ENCODE measurements around the gene NUDCD2. TPM values are rescaled to one million over a fixed set of nuclear protein-coding genes. Genes with fewer than 3 reads are reported as not detected.

NUDCD2 gene
- total RNA-seq, 2 experiments from 2014 or later = 30.0 to 67.6 TPM

DNA sequence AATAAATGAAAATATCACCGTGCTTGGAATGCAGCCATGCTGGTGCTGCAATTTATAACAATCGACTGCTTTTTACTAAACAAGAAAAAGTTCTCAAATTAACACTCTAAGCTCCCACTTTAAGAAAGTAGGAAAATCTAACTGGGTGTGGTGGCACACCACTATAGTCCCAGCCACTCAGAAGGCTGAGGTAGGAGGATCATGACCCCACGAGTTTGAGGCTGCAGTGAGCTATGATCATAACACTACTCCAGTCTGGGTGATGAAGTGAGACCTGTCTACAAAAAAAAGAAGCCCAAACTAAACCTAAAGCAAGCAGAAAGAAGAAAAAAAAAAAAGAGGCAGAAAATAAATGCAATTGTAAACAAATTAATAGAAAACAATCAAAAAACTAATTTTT, 12.0 kb downstream of the NUDCD2 start:
- Histone ChIP-seq H3K4me2 (ENCODE audit: low read length) (no peak overlapping the region), H3K9me2 (ENCODE audit: insufficient read depth, low read length) (no peaks in the 10 kb centered on the region), H3K4me3 (ENCODE audit: low read depth, low read length, poor library complexity, severe bottlenecking) (no peak overlapping the region), H3K9me3 (ENCODE audit: low read length) (no peaks in the 10 kb centered on the region), H2AFZ (ENCODE audit: low read length) (no peak overlapping the region), H4K20me1 (ENCODE audit: insufficient read depth, low read length) (no peaks in the 10 kb centered on the region), H3K79me2 (ENCODE audit: insufficient read depth, low read depth, low read length) (no peaks in the 10 kb centered on the region), H3K27ac (ENCODE audit: low read depth, low read length, poor library complexity, severe bottlenecking) (no peak overlapping the region), H3K36me3 (ENCODE audit: insufficient read depth, low read length) (peaks cover 98% of the 10 kb centered on the region), H3K4me1 (ENCODE audit: insufficient read depth, low read length, poor library complexity, severe bottlenecking) (no peaks in the 10 kb centered on the region)
- no peak for TF ChIP-seq EZH2phosphoT487 (IDR thresholded peaks at IDR 0.05; ENCODE audit: borderline replicate concordance, low read depth, low read length)
- TF ChIP-seq CTCF (conservative IDR thresholded peaks at IDR 0.05; ENCODE audit: low read length) = no peak
- ChIA-PET CTCF (ENCODE audit: unreplicated experiment) (no interaction called here), POLR2A (interaction anchor here (0.7 to 2.5 kb wide), 5 partner anchors 8 to 20 kb away, joined by 3 to 9 read pairs (median 3); partner anchors contain the start of genes HMMR and NUDCD2)
- intact Hi-C loops (cut with micrococcal nuclease; ENCODE audit: unreplicated experiment) = no loop called here
- BruUV-seq (replicated peaks) = no TSS peak
- DNase-seq (ENCODE audit: low spot score) = no peak

DNA sequence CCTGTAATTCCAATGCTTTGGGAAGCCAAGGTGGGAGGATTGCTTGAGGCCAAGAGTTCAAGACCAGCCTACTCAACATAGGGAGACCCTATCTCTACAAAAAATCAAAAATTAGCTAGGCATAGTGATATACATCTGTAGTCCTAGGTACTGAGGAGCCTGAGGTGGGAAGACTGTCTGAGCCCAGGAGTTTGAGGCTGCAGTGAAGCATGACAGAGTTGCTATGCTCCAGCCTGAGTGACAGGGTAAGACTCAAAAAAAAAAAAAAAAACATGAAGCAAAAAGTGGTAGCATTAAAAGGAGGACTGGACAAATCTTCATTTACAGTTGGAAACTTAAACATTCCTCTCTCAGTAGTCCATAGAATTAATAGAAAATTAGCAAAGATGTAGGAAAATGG, 12.7 kb downstream of the NUDCD2 start:
- Histone ChIP-seq H3K4me3 (ENCODE audit: low read depth, low read length, poor library complexity, severe bottlenecking) (no peak overlapping the region), H3K36me3 (ENCODE audit: insufficient read depth, low read length) (peaks cover 98% of the 10 kb centered on the region), H4K20me1 (ENCODE audit: insufficient read depth, low read length) (no peaks in the 10 kb centered on the region), H3K9me3 (ENCODE audit: low read length) (no peaks in the 10 kb centered on the region), H3K79me2 (ENCODE audit: insufficient read depth, low read depth, low read length) (no peaks in the 10 kb centered on the region), H3K4me2 (ENCODE audit: low read length) (no peak overlapping the region), H3K9me2 (ENCODE audit: insufficient read depth, low read length) (no peaks in the 10 kb centered on the region), H3K27ac (ENCODE audit: low read depth, low read length, poor library complexity, severe bottlenecking) (no peak overlapping the region), H3K4me1 (ENCODE audit: insufficient read depth, low read length, poor library complexity, severe bottlenecking) (no peaks in the 10 kb centered on the region), H2AFZ (ENCODE audit: low read length) (no peak overlapping the region)
- BruUV-seq (replicated peaks) = no TSS peak
- TF ChIP-seq EZH2phosphoT487 (IDR thresholded peaks at IDR 0.05; ENCODE audit: borderline replicate concordance, low read depth, low read length) (no peak), CTCF (conservative IDR thresholded peaks at IDR 0.05; ENCODE audit: low read length) (no peak)
- no peak for DNase-seq (ENCODE audit: low spot score)
- intact Hi-C loops (cut with micrococcal nuclease; ENCODE audit: unreplicated experiment) = no loop called here
- POLR2A ChIA-PET = interaction anchor here (0.7 to 2.5 kb wide), 5 partner anchors 9 to 24 kb away, joined by 3 to 8 read pairs (median 3); partner anchors contain the start of genes HMMR and NUDCD2
- CTCF ChIA-PET (ENCODE audit: unreplicated experiment) = no interaction called here

DNA sequence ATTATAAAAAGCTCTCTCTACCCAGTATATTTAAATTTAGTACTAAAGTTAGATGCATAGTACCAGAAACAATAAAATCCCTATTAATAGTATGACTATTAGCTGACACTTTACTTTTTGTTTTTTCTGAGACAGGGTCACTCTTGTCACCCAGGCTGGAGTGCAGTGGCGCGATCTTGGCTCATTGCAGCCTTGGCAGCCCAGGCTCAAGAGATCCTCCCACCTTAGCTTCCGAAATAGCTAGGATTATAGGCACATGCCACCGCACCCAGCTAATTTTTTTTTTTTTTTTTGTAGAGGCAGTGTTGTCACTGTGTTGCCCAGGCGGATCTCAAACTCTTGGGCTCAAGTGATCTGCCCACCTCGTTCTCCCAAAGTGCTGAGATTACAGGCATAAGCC, 14.6 kb downstream of the NUDCD2 start:
- no TSS peak for BruUV-seq (replicated peaks)
- ChIA-PET POLR2A (interaction anchor here (9.0 kb wide), 1 partner anchor 13 kb away, joined by 197 read pairs; the partner anchor contains the start of genes HMMR and NUDCD2), CTCF (ENCODE audit: unreplicated experiment) (no interaction called here)
- H3K4me2 ChIP-seq (ENCODE audit: low read length) = no peak overlapping the region
- H3K9me3 ChIP-seq (ENCODE audit: low read length) = no peaks in the 10 kb centered on the region
- H3K4me1 ChIP-seq (ENCODE audit: insufficient read depth, low read length, poor library complexity, severe bottlenecking) = no peaks in the 10 kb centered on the region
- no peak overlapping the region for H3K27ac ChIP-seq (ENCODE audit: low read depth, low read length, poor library complexity, severe bottlenecking)
- intact Hi-C loops (cut with micrococcal nuclease; ENCODE audit: unreplicated experiment) = no loop called here
- no peak overlapping the region for H2AFZ ChIP-seq (ENCODE audit: low read length)
- peaks cover 98% of the 10 kb centered on the region for H3K36me3 ChIP-seq (ENCODE audit: insufficient read depth, low read length)
- no peaks in the 10 kb centered on the region for H3K9me2 ChIP-seq (ENCODE audit: insufficient read depth, low read length)
- H3K4me3 ChIP-seq (ENCODE audit: low read depth, low read length, poor library complexity, severe bottlenecking) = no peak overlapping the region
- no peaks in the 10 kb centered on the region for H3K79me2 ChIP-seq (ENCODE audit: insufficient read depth, low read depth, low read length)
- no peak for DNase-seq (ENCODE audit: low spot score)
- TF ChIP-seq CTCF (conservative IDR thresholded peaks at IDR 0.05; ENCODE audit: low read length) = no peak
- TF ChIP-seq EZH2phosphoT487 (IDR thresholded peaks at IDR 0.05; ENCODE audit: borderline replicate concordance, low read depth, low read length) = no peak
- no peaks in the 10 kb centered on the region for H4K20me1 ChIP-seq (ENCODE audit: insufficient read depth, low read length)
